HG03575 (cell line): Measurements from ENCODE around the gene INTS6L.

ENCODE experiments used
- ATAC-seq: cut with Tn5 transposase; IDR thresholded peaks from one replicate; pipeline ENCODE4 v1.9.1; 2021; ENCODE audit not compliant: unreplicated experiment, insufficient number of reproducible peaks, low FRiP score; ENCODE audit errors: extremely low read depth

The INTS6L gene

DNA sequence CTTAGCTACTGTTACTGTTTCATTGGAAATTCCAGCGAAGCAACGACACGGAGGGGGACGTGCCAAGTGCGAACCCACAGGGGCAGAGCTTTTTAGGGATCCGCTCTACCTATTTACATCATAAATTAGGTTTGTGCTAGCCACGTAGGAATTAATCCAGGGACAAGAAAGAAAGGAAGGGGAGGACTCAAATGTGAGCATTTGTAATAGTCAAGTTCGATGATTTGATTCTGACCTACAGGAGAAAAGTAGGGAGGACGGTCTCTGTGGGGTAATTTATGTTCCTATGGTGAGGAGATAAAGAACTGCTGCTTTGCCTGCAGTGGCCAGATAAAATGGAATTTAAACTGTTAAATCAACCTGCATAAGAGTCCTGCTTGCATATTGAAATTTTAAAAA, 1.7 kb downstream of the INTS6L start:
- ATAC-seq = no peak

DNA sequence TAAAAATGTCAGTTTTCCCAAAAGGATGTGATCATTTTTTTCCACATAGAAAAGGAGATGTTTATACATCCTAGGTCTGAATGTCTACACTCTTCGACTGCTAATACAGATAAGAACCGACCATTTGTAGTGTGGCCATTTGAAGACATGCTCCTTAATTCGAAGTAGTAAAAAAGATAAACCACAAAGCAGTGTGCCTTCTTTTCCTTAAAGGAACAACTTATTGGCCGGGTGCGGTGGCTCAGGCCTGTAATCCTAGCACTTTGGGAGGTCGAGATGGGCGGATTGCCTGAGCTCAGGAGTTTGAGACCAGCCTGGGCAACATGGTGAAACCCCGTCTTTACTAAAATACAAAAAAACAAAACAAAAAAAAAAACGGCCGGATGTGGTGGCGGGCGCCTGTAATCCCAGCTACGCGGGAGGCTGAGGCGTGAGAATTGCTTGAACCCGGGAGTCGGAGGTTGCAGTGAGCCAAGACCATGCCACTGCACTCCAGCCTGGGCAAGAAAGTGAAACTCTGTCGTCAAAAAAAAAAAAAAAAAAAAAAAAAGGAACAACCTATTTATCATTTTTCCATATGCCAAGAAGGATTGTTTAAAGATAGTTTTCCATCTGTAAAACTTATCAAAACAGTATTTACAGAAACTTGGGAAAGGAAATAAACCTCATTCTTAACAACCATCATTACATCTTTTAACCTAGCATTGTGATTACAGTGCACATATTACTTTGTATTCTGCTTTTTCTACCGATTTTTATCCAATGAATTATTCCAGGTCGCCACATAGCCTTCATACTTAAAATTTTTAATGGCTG, 2.6 kb downstream of the INTS6L start:
- no peak for ATAC-seq

- ATAC-seq = no peak
Measured at GRCh38 chrX:135528254-135528653, 7.8 kb downstream of the INTS6L start.

GRCh38 chrX:135528756-135529155, 8.3 kb downstream of the INTS6L start:
- ATAC-seq = no peak

DNA sequence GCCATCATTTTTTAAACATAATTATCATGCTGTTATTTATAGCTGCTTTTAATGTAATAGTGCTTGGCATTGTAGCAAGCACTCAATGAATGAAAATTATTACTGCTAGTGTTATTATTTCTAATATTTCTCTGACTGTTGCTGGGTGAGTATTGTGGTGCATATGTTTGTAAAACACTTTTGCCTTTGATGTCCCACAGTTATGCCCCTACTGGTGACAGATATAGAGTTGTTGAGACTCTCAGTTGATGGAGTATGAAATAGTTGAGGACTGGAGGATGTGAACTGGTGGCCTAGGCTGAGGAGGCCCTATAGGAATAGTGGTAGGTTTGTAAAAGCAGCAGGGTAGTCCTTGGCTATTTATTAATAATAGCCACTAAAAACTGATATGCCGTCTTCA, 9.6 kb downstream of the INTS6L start:
- ATAC-seq = no peak

GRCh38 chrX:135531813-135532212, 11.4 kb downstream of the INTS6L start:
- no peak for ATAC-seq

GRCh38 chrX:135535077-135535940, 14.8 kb downstream of the INTS6L start:
- ATAC-seq = no peak

DNA sequence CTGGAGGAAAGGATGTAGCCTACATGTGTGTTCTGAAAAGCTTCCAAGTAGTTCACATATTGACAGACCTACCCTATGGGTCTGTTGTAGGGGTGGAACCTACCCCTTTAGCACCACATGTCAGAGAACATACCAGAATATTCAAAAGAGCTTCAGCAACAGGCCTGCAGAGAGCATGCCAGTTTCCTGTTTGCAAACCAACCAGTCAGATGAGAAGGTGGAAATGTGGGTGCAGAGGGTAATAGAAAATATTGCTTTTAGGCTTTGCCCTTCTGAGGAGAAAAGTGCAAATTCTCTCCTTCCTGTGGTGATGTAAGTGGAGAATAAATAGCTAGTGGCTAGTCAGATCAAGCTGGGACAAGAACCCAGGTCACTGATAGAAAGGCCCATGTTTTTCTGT, 16.4 kb downstream of the INTS6L start:
- no peak for ATAC-seq

DNA sequence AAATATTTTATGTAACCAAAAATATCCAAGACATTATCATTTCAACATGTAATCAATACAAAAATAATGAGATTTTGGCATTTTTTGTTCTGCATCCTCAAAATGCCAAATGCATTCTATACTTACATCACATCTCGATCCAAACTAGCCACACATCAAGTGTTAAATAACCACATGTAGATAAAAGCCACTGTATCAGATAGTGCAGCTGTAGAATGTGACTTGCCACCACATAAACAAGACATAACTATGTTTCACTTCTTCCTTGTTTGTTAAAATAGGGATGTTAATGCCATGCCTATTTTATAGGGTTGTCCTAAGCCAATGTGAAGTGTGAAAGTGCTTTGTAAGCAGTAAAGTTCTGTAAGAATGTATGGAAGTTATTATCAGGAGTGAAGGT, 20.9 kb downstream of the INTS6L start:
- ATAC-seq = no peak

DNA sequence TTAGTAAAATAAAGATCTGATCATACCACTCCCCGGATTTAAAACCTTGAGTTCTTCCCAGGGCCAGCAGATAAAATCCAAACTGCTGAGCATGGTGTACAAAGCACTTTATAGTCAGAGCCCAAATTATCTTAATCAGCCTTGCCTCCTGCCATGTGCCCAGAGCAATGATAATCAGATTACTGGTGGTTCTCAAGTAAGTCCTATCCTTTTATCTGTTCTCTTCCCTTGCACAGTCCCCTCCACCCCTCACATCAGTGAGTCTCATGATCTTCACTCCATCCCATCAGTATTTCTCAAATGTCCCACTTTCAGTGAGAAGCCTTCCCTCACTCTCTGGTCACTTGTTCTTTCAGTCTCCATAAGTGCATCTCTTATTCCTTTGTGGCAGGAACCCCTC, 22.7 kb downstream of the INTS6L start:
- no peak for ATAC-seq

- no peak for ATAC-seq
Measured at GRCh38 chrX:135543924-135544323, 23.5 kb downstream of the INTS6L start.

DNA sequence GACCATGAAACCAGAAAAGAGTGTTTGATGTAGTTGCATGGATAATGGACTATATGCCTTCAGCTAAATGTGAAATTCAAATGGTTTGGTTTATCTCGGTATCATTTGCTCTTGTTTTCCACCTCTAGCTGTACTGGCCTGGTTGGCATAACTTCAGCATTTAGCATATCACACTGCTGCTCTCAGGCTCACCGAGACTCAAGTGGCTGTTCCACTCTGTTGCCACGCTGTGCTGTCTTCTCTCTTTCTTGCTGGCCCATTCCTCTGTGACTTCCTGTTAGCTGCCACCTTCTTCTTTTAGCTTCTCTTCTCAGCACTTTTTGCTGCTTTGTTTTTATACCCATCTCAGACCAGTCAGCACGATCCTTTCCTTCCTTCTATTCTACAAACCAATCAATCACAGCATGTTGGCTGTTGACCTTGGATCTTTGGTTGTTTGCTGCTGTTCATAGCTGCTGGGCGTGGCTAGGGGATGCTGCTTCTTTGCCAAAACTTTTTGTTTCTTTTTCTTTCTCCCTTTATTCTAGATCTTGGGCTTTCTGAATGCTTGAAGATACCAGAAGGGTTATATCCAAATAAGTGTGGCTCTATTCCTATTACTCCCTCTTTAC, 24.0 kb downstream of the INTS6L start:
- ATAC-seq = no peak

GRCh38 chrX:135547767-135548166, 27.3 kb downstream of the INTS6L start:
- no peak for ATAC-seq

GRCh38 chrX:135549519-135549918, 29.1 kb downstream of the INTS6L start:
- ATAC-seq = no peak

GRCh38 chrX:135556055-135556454, 35.6 kb downstream of the INTS6L start:
- ATAC-seq = no peak

DNA sequence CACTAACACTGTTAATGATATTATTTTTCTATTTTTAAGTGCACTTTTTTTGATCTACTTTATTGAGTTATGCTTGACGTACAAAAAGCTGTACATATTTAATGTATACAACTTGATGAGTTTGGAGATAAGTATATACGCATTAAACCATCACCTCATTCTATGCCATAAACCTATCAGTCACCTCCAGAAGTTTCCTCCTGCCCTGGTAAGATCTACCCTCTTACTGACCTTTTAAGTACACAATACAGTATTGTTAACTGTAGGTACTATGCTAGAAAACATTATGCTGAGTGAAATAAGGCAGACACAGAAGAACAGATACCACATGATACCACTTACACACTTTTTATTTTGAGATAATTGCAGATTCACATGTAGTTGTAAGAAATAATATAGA, 36.9 kb downstream of the INTS6L start:
- no peak for ATAC-seq

DNA sequence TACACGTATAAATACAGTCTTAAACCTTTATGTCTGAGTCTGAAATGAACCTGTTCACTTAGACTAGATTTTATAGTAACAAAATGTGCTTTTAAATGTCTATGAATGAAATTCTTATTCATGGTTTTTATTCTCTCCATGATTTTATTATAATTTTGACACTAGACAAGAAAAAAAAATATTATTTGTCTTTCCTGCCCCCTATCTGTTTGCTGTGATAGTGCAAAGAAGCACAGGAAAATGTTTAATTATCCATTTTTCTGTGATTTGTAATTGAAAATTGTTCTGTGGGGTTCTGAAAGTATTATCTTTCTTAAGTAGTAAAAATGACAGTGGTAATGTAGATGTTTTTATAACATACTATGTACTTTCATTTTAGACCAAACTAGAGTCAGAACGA, 52.0 kb downstream of the INTS6L start:
- no peak for ATAC-seq

DNA sequence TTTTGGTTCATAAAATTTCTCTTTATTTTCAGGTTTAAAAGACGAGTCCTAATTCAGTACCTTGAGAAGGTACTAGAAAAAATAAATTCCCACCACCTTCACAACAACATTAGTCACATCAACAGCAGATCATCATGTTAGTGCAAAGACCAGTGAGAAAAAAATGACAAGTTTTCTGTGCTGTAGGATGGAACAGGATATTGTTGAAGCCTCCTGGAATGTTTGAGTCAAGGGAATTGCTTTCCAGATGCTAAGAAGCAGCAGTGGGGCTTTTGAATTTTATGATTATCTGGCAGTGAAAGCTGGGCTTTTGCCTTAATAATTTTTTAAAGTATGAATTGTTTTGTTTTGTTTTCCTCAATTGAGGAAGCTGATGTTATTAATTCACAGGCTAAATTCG, 61.0 kb downstream of the INTS6L start:
- no peak for ATAC-seq

DNA sequence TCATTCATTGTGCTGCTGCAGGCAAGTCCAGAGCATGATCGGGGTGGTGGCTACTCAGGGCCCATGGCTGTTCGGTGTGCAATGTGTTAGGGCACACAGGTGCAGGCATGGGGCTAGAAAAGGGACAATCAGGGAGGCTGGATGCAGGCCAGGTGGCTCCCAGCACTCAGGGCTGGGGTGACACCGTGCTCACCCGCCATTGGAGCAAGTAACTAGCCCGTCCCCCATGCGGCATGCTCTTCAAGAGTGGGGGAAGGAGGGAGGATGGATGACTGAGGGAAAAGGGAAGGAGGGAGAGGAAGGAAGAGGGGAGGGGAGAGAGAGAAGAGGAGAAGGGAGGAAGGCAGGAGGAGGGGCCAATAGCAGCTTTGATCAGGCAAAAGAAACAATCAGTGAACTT, 64.7 kb downstream of the INTS6L start:
- ATAC-seq = no peak

DNA sequence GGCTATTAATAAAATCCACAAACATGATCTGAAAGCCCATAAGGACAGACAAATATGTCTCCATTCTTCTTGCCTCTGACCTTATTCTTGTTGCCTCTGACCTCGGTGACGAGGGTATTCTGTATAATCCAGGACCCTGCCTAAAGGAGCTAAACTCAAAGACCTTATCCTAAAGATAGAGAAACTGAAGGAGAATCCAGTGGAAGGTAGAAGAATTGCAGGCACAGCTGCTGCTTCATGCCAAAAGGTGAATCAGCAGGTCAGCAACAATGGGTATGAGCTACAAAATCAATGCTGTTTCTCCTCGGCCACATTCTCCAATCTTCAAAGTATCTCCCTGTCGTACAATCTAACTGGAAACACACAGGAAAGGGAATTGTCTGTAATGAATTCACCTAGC, 71.4 kb downstream of the INTS6L start:
- ATAC-seq = no peak
